SK-N-SH treated with all-trans-retinoic acid at 6 μM for 48 hours (cell line): ENCODE results near the gene SRRM2.

Experiments
- BACH2 ChIP-seq: fragments of 250-450 bp; sonication (Bioruptor Pico); IDR thresholded peaks from 2 replicates; pipeline ENCODE4 v1.9.0; 2021; ENCODE audit warnings: mild to moderate bottlenecking, borderline replicate concordance
- ESRRG ChIP-seq: fragments of 250-450 bp; sonication (Bioruptor Pico); IDR thresholded peaks from 2 replicates; pipeline ENCODE4 v1.6.1; 2021; ENCODE audit warnings: mild to moderate bottlenecking
- ISL1 ChIP-seq: fragments of 250-450 bp; sonication (Bioruptor Pico); IDR thresholded peaks from 2 replicates; pipeline ENCODE4 v2.1.2; 2022; ENCODE audit warnings: mild to moderate bottlenecking, moderate library complexity
- POU6F1 ChIP-seq: fragments of 250-450 bp; sonication (Bioruptor Pico); IDR thresholded peaks from 2 replicates; pipeline ENCODE4 v1.8.0; 2021; ENCODE audit warnings: low read depth, mild to moderate bottlenecking, moderate library complexity, borderline replicate concordance
- TOX ChIP-seq: fragments of 250-450 bp; sonication (Bioruptor Pico); IDR thresholded peaks from 2 replicates; pipeline ENCODE4 v1.8.0; 2021; ENCODE audit warnings: mild to moderate bottlenecking, moderate library complexity, borderline replicate concordance
- ZC3H10 ChIP-seq: fragments of 250-450 bp; sonication (Bioruptor Pico); IDR thresholded peaks from 2 replicates; pipeline ENCODE4 v1.5.1; 2021; ENCODE audit warnings: mild to moderate bottlenecking, moderate library complexity
- ZFP3 ChIP-seq: fragments of 250-450 bp; sonication (Bioruptor Pico); IDR thresholded peaks from 2 replicates; pipeline ENCODE4 v1.5.0; 2020; ENCODE audit warnings: mild to moderate bottlenecking, moderate library complexity
- ZFP30 ChIP-seq: fragments of 450-650 bp; formaldehyde crosslinking; IDR thresholded peaks from 2 replicates; pipeline ENCODE4 v1.5.0; 2022; ENCODE audit warnings: mild to moderate bottlenecking, moderate library complexity
- TF ChIP-seq, protein P1 (sequence below): fragments of 250-450 bp; sonication (Bioruptor Pico); IDR thresholded peaks from 2 replicates; pipeline ENCODE4 v1.8.0; 2020; ENCODE audit warnings: mild to moderate bottlenecking, moderate library complexity, borderline replicate concordance
- TF ChIP-seq, protein P2 (sequence below): fragments of 250-450 bp; sonication (Bioruptor Pico); IDR thresholded peaks from 2 replicates; pipeline ENCODE4 v1.5.1; 2021; ENCODE audit warnings: mild to moderate bottlenecking, moderate library complexity

DNA sequence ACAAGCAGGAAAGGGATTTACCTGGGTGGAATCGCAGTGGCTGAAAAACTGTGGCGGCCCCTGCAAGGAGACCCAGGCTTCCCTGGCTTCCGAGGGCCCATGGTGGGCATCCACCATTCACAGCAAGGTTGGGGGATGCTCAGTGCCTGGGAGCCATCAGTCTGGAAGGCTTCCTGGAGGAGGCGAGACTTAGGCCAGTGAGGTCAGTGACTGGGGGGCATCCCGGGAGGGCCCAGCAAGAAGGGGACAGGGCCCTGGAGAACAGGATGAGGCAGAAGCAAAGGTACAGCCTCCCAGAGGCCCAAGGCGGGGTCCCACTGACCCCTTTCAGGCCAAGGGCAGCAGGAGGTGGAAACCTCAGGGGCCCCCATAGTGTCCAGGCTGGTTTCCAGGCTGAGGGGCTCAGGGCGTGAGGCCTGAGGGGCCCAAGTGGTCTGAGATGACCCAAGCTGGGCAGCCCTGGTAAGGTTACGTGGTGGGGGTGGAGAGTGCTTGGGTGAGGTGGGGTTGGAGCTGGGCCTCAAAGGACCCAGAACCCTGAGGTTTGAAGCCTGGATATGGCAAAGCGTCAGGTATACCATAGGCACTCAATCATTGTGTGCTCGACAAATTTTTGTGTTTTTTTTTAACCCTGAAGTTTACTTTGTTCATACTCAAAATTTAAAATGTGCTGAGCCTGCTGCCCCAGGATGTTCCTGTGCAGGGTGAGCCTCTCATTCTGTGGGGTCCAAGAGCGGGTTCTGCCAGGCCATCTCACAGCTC is 15.8 kb upstream of the SRRM2 start:
- TF ChIP-seq TOX (CRISPR knock-in tag) (no peak), ZFP30 (CRISPR knock-in tag) (no peak), ZC3H10 (CRISPR knock-in tag) (no peak), BACH2 (CRISPR knock-in tag) (no peak), ISL1 (CRISPR knock-in tag) (no peak), POU6F1 (CRISPR knock-in tag) (no peak), ZFP3 (CRISPR knock-in tag) (no peak), ESRRG (CRISPR knock-in tag) (no peak)
- TF ChIP-seq, protein P1, sequence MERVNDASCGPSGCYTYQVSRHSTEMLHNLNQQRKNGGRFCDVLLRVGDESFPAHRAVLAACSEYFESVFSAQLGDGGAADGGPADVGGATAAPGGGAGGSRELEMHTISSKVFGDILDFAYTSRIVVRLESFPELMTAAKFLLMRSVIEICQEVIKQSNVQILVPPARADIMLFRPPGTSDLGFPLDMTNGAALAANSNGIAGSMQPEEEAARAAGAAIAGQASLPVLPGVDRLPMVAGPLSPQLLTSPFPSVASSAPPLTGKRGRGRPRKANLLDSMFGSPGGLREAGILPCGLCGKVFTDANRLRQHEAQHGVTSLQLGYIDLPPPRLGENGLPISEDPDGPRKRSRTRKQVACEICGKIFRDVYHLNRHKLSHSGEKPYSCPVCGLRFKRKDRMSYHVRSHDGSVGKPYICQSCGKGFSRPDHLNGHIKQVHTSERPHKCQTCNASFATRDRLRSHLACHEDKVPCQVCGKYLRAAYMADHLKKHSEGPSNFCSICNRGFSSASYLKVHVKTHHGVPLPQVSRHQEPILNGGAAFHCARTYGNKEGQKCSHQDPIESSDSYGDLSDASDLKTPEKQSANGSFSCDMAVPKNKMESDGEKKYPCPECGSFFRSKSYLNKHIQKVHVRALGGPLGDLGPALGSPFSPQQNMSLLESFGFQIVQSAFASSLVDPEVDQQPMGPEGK (CRISPR knock-in tag), result no peak
- TF ChIP-seq, protein P2, sequence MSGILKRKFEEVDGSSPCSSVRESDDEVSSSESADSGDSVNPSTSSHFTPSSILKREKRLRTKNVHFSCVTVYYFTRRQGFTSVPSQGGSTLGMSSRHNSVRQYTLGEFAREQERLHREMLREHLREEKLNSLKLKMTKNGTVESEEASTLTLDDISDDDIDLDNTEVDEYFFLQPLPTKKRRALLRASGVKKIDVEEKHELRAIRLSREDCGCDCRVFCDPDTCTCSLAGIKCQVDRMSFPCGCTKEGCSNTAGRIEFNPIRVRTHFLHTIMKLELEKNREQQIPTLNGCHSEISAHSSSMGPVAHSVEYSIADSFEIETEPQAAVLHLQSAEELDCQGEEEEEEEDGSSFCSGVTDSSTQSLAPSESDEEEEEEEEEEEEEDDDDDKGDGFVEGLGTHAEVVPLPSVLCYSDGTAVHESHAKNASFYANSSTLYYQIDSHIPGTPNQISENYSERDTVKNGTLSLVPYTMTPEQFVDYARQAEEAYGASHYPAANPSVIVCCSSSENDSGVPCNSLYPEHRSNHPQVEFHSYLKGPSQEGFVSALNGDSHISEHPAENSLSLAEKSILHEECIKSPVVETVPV (CRISPR knock-in tag), result no peak
